Neuronal stem cell (in vitro differentiated cells): Measurements from ENCODE around the gene ARSA.

Experiments
- DNase-seq: peaks from one replicate; pipeline ENCODE4 v3.0.0-alpha.2; 2013; ENCODE audit warnings: low spot score
- H2AFZ ChIP-seq: one replicate; pipeline ENCODE4 v1.6.1; 2013; ENCODE audit warnings: mild to moderate bottlenecking, low read length, inconsistent platforms
- H2AK5ac ChIP-seq: 2 replicates; pipeline ENCODE4 v1.6.1; 2013; ENCODE audit warnings: low read depth, mild to moderate bottlenecking, inconsistent platforms, low read length, moderate library complexity, mixed read lengths
- H2BK120ac ChIP-seq: 2 replicates; pipeline ENCODE4 v1.6.1; 2013; ENCODE audit warnings: low read depth, mild to moderate bottlenecking, inconsistent platforms, low read length, moderate library complexity, mixed read lengths
- H2BK12ac ChIP-seq: one replicate; pipeline ENCODE4 v1.6.1; 2013; ENCODE audit warnings: low read length, inconsistent platforms
- H2BK15ac ChIP-seq: 2 replicates; pipeline ENCODE4 v1.6.1; 2013; ENCODE audit warnings: mild to moderate bottlenecking, low read length, inconsistent platforms, mixed read lengths
- H2BK5ac ChIP-seq: one replicate; pipeline ENCODE4 v1.6.1; 2013; ENCODE audit warnings: inconsistent platforms, mild to moderate bottlenecking, low read length, moderate library complexity
- H3K14ac ChIP-seq: one replicate; pipeline ENCODE4 v1.6.1; 2013; ENCODE audit warnings: low read length, inconsistent platforms
- H3K18ac ChIP-seq: 2 replicates; pipeline ENCODE4 v1.6.1; 2013; ENCODE audit warnings: low read length, inconsistent platforms
- H3K23ac ChIP-seq: 2 replicates; pipeline ENCODE4 v1.6.1; 2013; ENCODE audit warnings: low read depth, mild to moderate bottlenecking, mixed read lengths, low read length, inconsistent platforms; ENCODE audit not compliant: poor library complexity
- H3K27ac ChIP-seq: replicated peaks from 3 replicates; pipeline ENCODE4 v1.5.1; 2013; ENCODE audit warnings: low read length, inconsistent platforms
- H3K27me3 ChIP-seq, 3 experiments: 2 replicates each; pipeline ENCODE4 v1.6.1; 2013; ENCODE audit warnings: low read length in 3 of 3, mild to moderate bottlenecking in 2 of 3, inconsistent platforms in 1 of 3, low read depth in 1 of 3, mixed read lengths in 1 of 3, moderate library complexity in 1 of 3; ENCODE audit not compliant: control insufficient read depth in 3 of 3, insufficient read depth in 3 of 3
- H3K36me3 ChIP-seq, 2 donors: replicated peaks in 1 of 2; 2 replicates each; pipeline ENCODE4 v1.6.1; 2013; ENCODE audit warnings: low read length in 2 of 2; ENCODE audit not compliant: control insufficient read depth in 2 of 2, insufficient read depth in 2 of 2
- H3K4ac ChIP-seq: 2 replicates; pipeline ENCODE4 v1.6.1; 2013; ENCODE audit warnings: inconsistent platforms, mild to moderate bottlenecking, low read length, moderate library complexity
- H3K4me1 ChIP-seq, 2 donors: 1 replicate in 1 of 2; 2 replicates in 1 of 2; pipeline ENCODE4 v1.6.1; 2013; ENCODE audit warnings: low read length in 2 of 2, low read depth in 1 of 2; ENCODE audit not compliant: control insufficient read depth in 2 of 2, insufficient read depth in 1 of 2
- H3K4me2 ChIP-seq: one replicate; pipeline ENCODE4 v1.6.1; 2013; ENCODE audit warnings: mild to moderate bottlenecking, low read length, inconsistent platforms; ENCODE audit not compliant: insufficient read depth, poor library complexity, severe bottlenecking
- H3K4me3 ChIP-seq, 2 donors: 2 replicates each; pipeline ENCODE4 v1.5.1; 2013; ENCODE audit warnings: low read length in 2 of 2, mild to moderate bottlenecking in 2 of 2, inconsistent platforms in 1 of 2, moderate library complexity in 1 of 2
- H3K79me1 ChIP-seq: one replicate; pipeline ENCODE4 v1.6.1; 2013; ENCODE audit warnings: low read depth, mild to moderate bottlenecking, inconsistent platforms, low read length, moderate library complexity
- H3K9ac ChIP-seq: one replicate; pipeline ENCODE4 v1.6.1; 2013; ENCODE audit warnings: mild to moderate bottlenecking, low read depth, low read length, inconsistent platforms; ENCODE audit not compliant: poor library complexity
- H3K9me3 ChIP-seq, 2 donors: replicated peaks in 1 of 2; 2 replicates each; pipeline versions ENCODE3 to v1.6.1; 2013; ENCODE audit warnings: low read length in 2 of 2, mild to moderate bottlenecking in 2 of 2, inconsistent platforms in 1 of 2, low read depth in 1 of 2, mixed read lengths in 1 of 2, moderate library complexity in 1 of 2; ENCODE audit not compliant: control insufficient read depth in 2 of 2, insufficient read depth in 1 of 2
- H4K8ac ChIP-seq: one replicate; pipeline ENCODE4 v1.6.1; 2013; ENCODE audit warnings: low read depth, mild to moderate bottlenecking, inconsistent platforms, low read length, moderate library complexity
- H4K91ac ChIP-seq: one replicate; pipeline ENCODE4 v1.6.1; 2013; ENCODE audit warnings: low read length, low read depth, mild to moderate bottlenecking, inconsistent platforms; ENCODE audit not compliant: poor library complexity
- WGBS, 2 donors: extraction: QIAGEN DNeasy Blood & Tissue Kit; methylation state at CpG; one replicate each; pipeline ENCODE4 v1.1.7; 2013; ENCODE audit warnings: missing lambda C conversion rate in 2 of 2, mixed read lengths in 1 of 2; ENCODE audit not compliant: insufficient read length in 2 of 2, insufficient replicate concordance in 1 of 2; ENCODE audit errors: extremely low coverage in 2 of 2; 5-methylcytosine and 5-hydroxymethylcytosine counted together

The ARSA gene

GRCh38 chr22:50675553-50676179 is 47.7 kb upstream of the ARSA start:
- H3K4me1 ChIP-seq = peaks cover 12 to 14% of the 10 kb centered on the region in 2 donors
- no peak overlapping the region for H2BK5ac ChIP-seq
- peak overlapping the region; percentile 94 for H2AK5ac ChIP-seq
- H3K27ac ChIP-seq = no peak overlapping the region
- peak overlapping the region; percentile 99 for H3K4ac ChIP-seq
- no peak overlapping the region for H2AFZ ChIP-seq
- peak overlapping the region; percentile 94 for H3K18ac ChIP-seq
- peaks cover 0 to 7% of the 10 kb centered on the region in 2 donors for H3K9me3 ChIP-seq
- H3K79me1 ChIP-seq = peaks cover 15% of the 10 kb centered on the region
- peaks cover 0 to 8% (median 0%) of the 10 kb centered on the region in 3 experiments for H3K27me3 ChIP-seq
- no CpG with 5 or more reads among the region's 9 CpGs for WGBS, 2 donors
- H3K14ac ChIP-seq = peak overlapping the region; percentile 100
- H3K4me3 ChIP-seq = peak overlapping the region; percentile 57 to 90
- peak overlapping the region; percentile 2 for H2BK120ac ChIP-seq
- H3K23ac ChIP-seq = peak overlapping the region; percentile 99
- H3K36me3 ChIP-seq = peaks cover 7 to 13% of the 10 kb centered on the region in 2 donors
- peak overlapping the region; percentile 40 for H4K91ac ChIP-seq
- peak overlapping the region; percentile 93 for H3K9ac ChIP-seq
- DNase-seq = no peak
- peak overlapping the region; percentile 53 for H2BK12ac ChIP-seq
- H3K4me2 ChIP-seq = peak overlapping the region; percentile 83
- H4K8ac ChIP-seq = peak overlapping the region; percentile 20
- peak overlapping the region; percentile 100 for H2BK15ac ChIP-seq

DNA sequence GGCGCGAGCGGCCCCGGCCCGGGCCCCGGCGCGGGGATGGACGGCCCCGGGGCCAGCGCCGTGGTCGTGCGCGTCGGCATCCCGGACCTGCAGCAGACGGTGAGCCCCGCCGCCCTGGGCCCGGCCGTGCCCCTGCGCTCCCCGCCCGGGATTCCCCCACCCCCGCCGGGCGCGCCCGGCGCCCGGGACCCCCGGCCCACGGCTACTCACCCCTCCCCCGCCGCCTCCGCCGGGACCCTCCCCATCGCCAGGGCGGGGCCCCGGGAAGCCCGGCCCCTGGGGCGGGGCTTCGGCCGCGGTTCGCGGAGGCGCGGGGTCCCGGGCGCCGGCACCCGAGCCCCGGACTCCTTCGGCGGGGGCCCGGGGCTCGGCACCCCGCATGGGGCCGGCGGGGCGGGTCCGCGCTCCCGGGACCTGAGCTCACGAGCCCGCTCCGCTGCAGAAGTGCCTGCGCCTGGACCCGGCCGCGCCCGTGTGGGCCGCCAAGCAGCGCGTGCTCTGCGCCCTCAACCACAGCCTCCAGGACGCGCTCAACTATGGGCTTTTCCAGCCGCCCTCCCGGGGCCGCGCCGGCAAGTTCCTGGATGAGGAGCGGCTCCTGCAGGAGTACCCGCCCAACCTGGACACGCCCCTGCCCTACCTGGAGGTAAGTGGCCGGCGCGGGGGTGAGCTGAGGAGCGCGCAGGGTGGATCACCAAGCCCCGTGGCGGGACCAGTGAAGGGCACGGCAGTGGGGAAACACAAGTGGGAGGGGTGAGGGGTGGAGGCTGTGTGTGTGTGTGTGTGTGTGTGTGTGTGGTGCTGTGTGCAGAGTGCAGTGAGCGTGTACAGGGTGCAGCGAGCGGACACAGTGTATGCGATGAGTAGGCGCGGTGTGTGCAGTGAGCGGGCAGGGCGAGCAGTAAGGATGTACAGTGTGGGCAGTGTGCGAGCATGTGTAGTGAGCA is 46.9 kb upstream of the ARSA start:
- H3K23ac ChIP-seq = peak overlapping the region; percentile 99
- H3K79me1 ChIP-seq = peaks cover 15% of the 10 kb centered on the region
- H3K4me2 ChIP-seq = peak overlapping the region; percentile 83
- H2BK120ac ChIP-seq = peak overlapping the region; percentile 2
- WGBS, 2 donors = no CpG with 5 or more reads among the region's 105 CpGs
- H2AK5ac ChIP-seq = peak overlapping the region; percentile 94
- peak overlapping the region; percentile 40 for H4K91ac ChIP-seq
- H3K4ac ChIP-seq = peak overlapping the region; percentile 99
- H3K4me3 ChIP-seq = peak overlapping the region; percentile 57 to 90
- peak overlapping the region; percentile 20 for H4K8ac ChIP-seq
- no peak overlapping the region for H3K27ac ChIP-seq
- H2BK5ac ChIP-seq = no peak overlapping the region
- H3K4me1 ChIP-seq = peaks cover 12 to 14% of the 10 kb centered on the region in 2 donors
- peaks cover 7 to 13% of the 10 kb centered on the region in 2 donors for H3K36me3 ChIP-seq
- H2AFZ ChIP-seq = peak overlapping the region; percentile 90
- H3K27me3 ChIP-seq = peaks cover 0 to 8% (median 0%) of the 10 kb centered on the region in 3 experiments
- peaks cover 0 to 7% of the 10 kb centered on the region in 2 donors for H3K9me3 ChIP-seq
- peak overlapping the region; percentile 53 for H2BK12ac ChIP-seq
- H2BK15ac ChIP-seq = peak overlapping the region; percentile 100
- H3K9ac ChIP-seq = peak overlapping the region; percentile 93
- peak overlapping the region; percentile 100 for H3K14ac ChIP-seq
- H3K18ac ChIP-seq = peak overlapping the region; percentile 94
- peak; percentile 59 for DNase-seq

DNA sequence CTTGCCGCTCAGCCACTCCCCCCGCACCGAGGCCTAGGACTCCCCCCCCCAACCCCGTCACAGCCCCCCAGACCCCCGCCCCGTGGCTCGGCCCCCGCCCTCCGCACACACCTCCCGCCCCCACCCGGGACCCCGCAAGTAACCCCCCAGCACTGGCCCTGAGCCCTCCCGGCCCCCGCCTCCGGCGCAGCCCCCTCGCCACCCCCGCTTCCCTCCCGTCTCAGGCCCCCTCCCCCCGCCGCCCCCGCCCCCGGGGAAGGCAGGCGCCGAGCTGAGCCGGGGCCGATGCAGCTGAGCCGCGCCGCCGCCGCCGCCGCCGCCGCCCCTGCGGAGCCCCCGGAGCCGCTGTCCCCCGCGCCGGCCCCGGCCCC is 46.2 kb upstream of the ARSA start:
- no peak overlapping the region for H3K18ac ChIP-seq
- H3K4me3 ChIP-seq = peak overlapping the region; percentile 42 to 84
- no peak for DNase-seq
- no peak overlapping the region for H2BK5ac ChIP-seq
- peaks cover 0 to 7% of the 10 kb centered on the region in 2 donors for H3K9me3 ChIP-seq
- H2AFZ ChIP-seq = peak overlapping the region; percentile 58
- no peak overlapping the region for H4K91ac ChIP-seq
- no peak overlapping the region for H3K9ac ChIP-seq
- H3K4me1 ChIP-seq = peaks cover 12 to 14% of the 10 kb centered on the region in 2 donors
- no peak overlapping the region for H4K8ac ChIP-seq
- H2BK15ac ChIP-seq = peak overlapping the region; percentile 75
- H3K27me3 ChIP-seq = peaks cover 0 to 8% (median 0%) of the 10 kb centered on the region in 3 experiments
- H3K4me2 ChIP-seq = peak overlapping the region; percentile 83
- H3K23ac ChIP-seq = no peak overlapping the region
- H2BK12ac ChIP-seq = no peak overlapping the region
- H2AK5ac ChIP-seq = no peak overlapping the region
- peaks cover 13% of the 10 kb centered on the region for H3K79me1 ChIP-seq
- H3K36me3 ChIP-seq = peaks cover 2 to 8% of the 10 kb centered on the region in 2 donors
- no peak overlapping the region for H2BK120ac ChIP-seq
- no peak overlapping the region for H3K4ac ChIP-seq
- no peak overlapping the region for H3K27ac ChIP-seq
- H3K14ac ChIP-seq = no peak overlapping the region
- WGBS, 2 donors = no CpG with 5 or more reads among the region's 43 CpGs
